Activated CD4-positive, alpha-beta T cell treated with anti-CD3 and anti-CD28 coated beads, Interleukin-2, amount 10 ng/mL, durations not matched to agents 7 days and 5 days (primary cell): ENCODE data around the gene CELA2A. TPM values are rescaled to one million over a fixed set of nuclear protein-coding genes. Genes with fewer than 3 reads are reported as not detected.

Experiments used
- CTCF ChIA-PET: fragments of 350-600 bp; sonication (Branson Sonifier 250); formaldehyde crosslinking; loops from one replicate; lab custom pipeline; 2021; ENCODE audit warnings: antibody characterized with exemption; lab: Charles Lee
- POLR2A ChIA-PET: fragments of 350-600 bp; sonication (Branson Sonifier 250); formaldehyde crosslinking; loops from one replicate; lab custom pipeline; 2021; ENCODE audit warnings: antibody characterized with exemption; lab: Charles Lee
- DNase-seq: peaks from one replicate; pipeline ENCODE4 v3.0.0-alpha.2; 2020
- H3K27ac Mint-ChIP-seq: one replicate; pipeline ENCODE4 v1.8.0; 2021; ENCODE audit warnings: mild to moderate bottlenecking, moderate library complexity, mixed read lengths
- H3K27me3 Mint-ChIP-seq: one replicate; pipeline ENCODE4 v1.8.0; 2021; ENCODE audit warnings: mixed read lengths
- H3K36me3 Mint-ChIP-seq: one replicate; pipeline ENCODE4 v1.8.0; 2021; ENCODE audit warnings: low read depth, mixed read lengths
- H3K4me1 Mint-ChIP-seq: one replicate; pipeline ENCODE4 v1.8.0; 2021; ENCODE audit warnings: mixed read lengths
- H3K4me3 Mint-ChIP-seq: one replicate; pipeline ENCODE4 v1.8.0; 2021; ENCODE audit warnings: mild to moderate bottlenecking, moderate library complexity, mixed read lengths
- H3K9me3 Mint-ChIP-seq: one replicate; pipeline ENCODE4 v1.8.0; 2021; ENCODE audit warnings: mixed read lengths
- total RNA-seq, 2 experiments: library from RNA; stranded (reverse); gene quantifications; one replicate each; pipeline ENCODE4 v1.2.3, GENCODE V29; 2021

CELA2A gene
- total RNA-seq, 2 experiments from 2014 or later, result not detected

DNA sequence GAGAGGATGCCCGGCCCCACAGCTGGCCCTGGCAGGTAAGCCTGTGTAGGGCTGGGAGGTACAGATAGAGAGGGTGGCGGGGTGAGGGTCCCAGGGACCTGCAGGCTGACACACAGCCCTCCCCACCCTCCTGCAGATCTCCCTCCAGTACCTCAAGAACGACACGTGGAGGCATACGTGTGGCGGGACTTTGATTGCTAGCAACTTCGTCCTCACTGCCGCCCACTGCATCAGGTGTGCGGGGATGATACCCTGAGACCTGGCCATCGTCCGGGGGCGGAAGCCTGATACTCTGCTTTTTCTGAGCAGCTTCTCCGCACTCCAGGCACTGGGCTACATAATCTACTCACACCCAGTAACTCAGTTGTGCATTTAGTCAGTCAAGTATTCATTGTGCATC lies 16.2 kb upstream of the CELA2A start:
- H3K4me3 Mint-ChIP-seq, result no peak overlapping the region
- no peak for DNase-seq
- no peaks in the 10 kb centered on the region for H3K36me3 Mint-ChIP-seq
- ChIA-PET POLR2A (no interaction called here), CTCF (no interaction called here)
- H3K27ac Mint-ChIP-seq, result no peak overlapping the region
- H3K4me1 Mint-ChIP-seq, result peaks cover 2% of the 10 kb centered on the region
- no peaks in the 10 kb centered on the region for H3K27me3 Mint-ChIP-seq
- H3K9me3 Mint-ChIP-seq, result no peaks in the 10 kb centered on the region

DNA sequence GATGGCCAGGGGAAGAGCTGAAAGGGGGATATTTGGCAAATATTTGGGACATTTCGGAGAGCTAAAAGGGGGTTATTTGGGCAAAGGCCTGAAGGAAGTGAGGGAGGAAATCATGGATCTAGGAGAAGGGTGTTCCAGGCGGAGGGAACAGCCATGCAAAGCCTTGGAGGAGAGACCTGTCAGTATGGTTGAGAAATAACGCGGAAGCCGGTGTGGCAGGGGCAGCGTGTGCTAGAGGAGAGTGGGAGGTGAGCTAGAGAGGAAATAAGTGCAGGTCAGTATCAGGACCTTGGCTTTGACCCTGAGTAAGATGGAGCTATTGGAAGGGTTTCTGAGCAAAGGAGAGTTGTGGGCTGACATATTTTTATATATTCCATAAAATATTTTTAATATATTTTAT lies 15.3 kb upstream of the CELA2A start:
- H3K36me3 Mint-ChIP-seq, result no peaks in the 10 kb centered on the region
- H3K27me3 Mint-ChIP-seq, result no peaks in the 10 kb centered on the region
- ChIA-PET CTCF (interaction anchor here (1.2 to 1.3 kb wide), 2 partner anchors 9 to 93 kb away, joined by 3 read pairs; no protein-coding TSS in a partner anchor), POLR2A (no interaction called here)
- no peaks in the 10 kb centered on the region for H3K9me3 Mint-ChIP-seq
- DNase-seq, result no peak
- no peak overlapping the region for H3K27ac Mint-ChIP-seq
- H3K4me1 Mint-ChIP-seq, result peaks cover 3% of the 10 kb centered on the region
- no peak overlapping the region for H3K4me3 Mint-ChIP-seq

DNA sequence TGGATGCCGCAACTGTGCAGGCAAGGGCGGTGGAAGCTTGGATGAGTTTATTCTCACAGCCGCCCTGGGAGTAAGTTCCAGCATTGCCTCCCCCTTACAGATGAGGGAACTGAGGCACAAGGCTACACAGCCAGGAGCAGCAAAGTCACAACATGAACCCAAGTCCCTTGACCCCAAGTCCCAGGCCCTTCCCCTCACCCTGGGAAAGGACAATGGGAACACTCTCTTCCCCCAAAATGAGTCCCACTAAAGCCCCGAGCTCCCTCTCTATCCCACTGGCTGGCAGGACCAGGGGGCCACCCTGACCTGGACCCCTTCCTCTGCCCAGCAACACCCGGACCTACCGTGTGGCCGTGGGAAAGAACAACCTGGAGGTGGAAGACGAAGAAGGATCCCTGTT lies 14.4 kb upstream of the CELA2A start:
- CTCF ChIA-PET, result interaction anchor here (1.2 to 1.3 kb wide), 2 partner anchors 8 to 94 kb away, joined by 3 read pairs; no protein-coding TSS in a partner anchor

DNA sequence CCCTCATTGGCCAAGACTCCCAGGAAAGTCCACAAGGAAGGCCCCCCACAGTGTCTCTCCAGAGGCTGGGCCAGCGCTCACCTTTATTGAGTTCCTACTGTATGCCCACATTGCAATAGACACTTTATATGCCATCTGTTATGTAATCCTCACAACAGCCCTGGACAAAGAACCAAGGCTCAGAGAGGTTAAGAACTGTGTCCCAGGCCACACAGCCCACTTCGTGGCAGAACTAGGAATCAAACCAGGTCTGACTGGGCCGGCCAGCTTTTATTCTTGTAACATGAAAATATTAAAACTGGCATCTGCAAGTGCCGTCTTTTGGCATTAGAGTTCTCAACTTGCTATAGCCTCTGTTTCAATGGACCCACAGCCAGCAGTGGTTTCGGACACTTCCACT lies 13.8 kb upstream of the CELA2A start:
- peaks cover 3% of the 10 kb centered on the region for H3K27me3 Mint-ChIP-seq
- ChIA-PET POLR2A (no interaction called here), CTCF (interaction anchor here (0.7 to 0.8 kb wide), 2 partner anchors 9 to 40 kb away, joined by 3 to 4 read pairs; no protein-coding TSS in a partner anchor)
- H3K36me3 Mint-ChIP-seq, result no peaks in the 10 kb centered on the region
- no peaks in the 10 kb centered on the region for H3K9me3 Mint-ChIP-seq
- H3K27ac Mint-ChIP-seq, result no peak overlapping the region
- H3K4me1 Mint-ChIP-seq, result peaks cover 3% of the 10 kb centered on the region
- no peak overlapping the region for H3K4me3 Mint-ChIP-seq
- no peak for DNase-seq

More for the DNA sequence above, 14.4 kb upstream of the CELA2A start:
- POLR2A ChIA-PET, result no interaction called here
- Mint-ChIP-seq H3K9me3 (no peaks in the 10 kb centered on the region), H3K27me3 (peaks cover under 1% of the 10 kb centered on the region), H3K4me1 (peaks cover 3% of the 10 kb centered on the region), H3K27ac (no peak overlapping the region), H3K4me3 (no peak overlapping the region), H3K36me3 (no peaks in the 10 kb centered on the region)
- DNase-seq, result no peak

DNA sequence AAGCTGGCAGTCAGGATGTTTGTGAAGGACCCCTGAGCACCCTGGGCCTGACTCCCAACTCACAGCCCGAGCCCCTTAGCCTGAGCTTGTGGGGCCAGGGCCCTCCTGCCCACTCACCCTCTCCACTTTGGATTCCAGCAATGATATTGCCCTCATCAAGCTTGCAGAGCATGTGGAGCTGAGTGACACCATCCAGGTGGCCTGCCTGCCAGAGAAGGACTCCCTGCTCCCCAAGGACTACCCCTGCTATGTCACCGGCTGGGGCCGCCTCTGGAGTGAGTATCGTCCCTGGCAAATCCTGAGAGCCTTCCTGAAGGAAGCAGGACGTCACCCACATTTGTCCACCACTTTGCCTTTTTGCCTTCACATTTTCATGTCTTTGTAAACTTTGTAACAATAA lies 13.3 kb upstream of the CELA2A start:
- POLR2A ChIA-PET, result no interaction called here
- Mint-ChIP-seq H3K27me3 (peaks cover 3% of the 10 kb centered on the region), H3K9me3 (no peaks in the 10 kb centered on the region), H3K4me3 (no peak overlapping the region), H3K36me3 (no peaks in the 10 kb centered on the region), H3K4me1 (peaks cover 3% of the 10 kb centered on the region), H3K27ac (no peak overlapping the region)
- no peak for DNase-seq
- CTCF ChIA-PET, result interaction anchor here (0.6 to 1.2 kb wide), 4 partner anchors 9 to 145 kb away, joined by 3 to 4 read pairs (median 3); no protein-coding TSS in a partner anchor

DNA sequence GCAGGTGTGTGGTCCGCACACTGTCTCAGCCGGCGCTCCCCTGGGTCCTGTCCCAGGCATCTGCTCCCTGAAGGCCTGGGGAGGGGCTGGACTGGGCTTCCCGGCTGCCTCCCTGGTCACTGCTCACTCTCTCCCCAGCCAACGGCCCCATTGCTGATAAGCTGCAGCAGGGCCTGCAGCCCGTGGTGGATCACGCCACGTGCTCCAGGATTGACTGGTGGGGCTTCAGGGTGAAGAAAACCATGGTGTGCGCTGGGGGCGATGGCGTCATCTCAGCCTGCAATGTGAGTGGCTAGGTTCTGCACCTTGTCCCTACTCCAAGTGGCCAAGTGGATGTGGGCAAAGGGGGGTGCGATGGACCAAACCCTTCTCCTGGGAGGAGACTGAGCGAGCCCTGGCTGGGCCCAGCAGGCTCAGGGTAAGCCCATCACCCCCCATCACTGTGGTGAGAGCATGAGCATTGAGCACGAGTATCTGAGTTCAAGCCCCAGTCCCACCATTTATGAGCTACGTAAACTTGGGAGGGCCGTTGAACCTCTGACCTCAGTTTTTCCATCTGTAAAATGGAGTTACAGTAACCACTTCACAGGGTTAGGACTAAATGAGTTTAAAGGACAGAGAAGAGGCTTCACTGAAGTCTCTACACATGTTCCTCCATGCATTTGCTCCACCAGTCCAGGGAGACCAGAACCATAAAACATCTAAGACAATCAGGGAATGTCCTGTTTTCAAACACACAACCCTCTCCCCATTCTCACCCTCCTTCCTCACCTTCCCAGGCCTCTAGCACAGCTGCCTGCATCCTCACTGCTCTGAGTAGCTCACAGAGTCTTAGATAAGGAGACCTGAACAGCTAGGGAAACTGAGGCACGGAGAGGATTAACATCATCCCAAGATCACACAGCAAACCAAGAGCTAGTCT lies 11.8 kb upstream of the CELA2A start:
- Mint-ChIP-seq H3K36me3 (no peaks in the 10 kb centered on the region), H3K27ac (no peak overlapping the region), H3K27me3 (peaks cover 3% of the 10 kb centered on the region), H3K4me1 (peaks cover 3% of the 10 kb centered on the region), H3K9me3 (no peaks in the 10 kb centered on the region), H3K4me3 (no peak overlapping the region)
- no peak for DNase-seq
- CTCF ChIA-PET, result interaction anchor here (1.2 kb wide), 1 partner anchor 146 kb away, joined by 3 read pairs; no protein-coding TSS in a partner anchor
- POLR2A ChIA-PET, result no interaction called here

DNA sequence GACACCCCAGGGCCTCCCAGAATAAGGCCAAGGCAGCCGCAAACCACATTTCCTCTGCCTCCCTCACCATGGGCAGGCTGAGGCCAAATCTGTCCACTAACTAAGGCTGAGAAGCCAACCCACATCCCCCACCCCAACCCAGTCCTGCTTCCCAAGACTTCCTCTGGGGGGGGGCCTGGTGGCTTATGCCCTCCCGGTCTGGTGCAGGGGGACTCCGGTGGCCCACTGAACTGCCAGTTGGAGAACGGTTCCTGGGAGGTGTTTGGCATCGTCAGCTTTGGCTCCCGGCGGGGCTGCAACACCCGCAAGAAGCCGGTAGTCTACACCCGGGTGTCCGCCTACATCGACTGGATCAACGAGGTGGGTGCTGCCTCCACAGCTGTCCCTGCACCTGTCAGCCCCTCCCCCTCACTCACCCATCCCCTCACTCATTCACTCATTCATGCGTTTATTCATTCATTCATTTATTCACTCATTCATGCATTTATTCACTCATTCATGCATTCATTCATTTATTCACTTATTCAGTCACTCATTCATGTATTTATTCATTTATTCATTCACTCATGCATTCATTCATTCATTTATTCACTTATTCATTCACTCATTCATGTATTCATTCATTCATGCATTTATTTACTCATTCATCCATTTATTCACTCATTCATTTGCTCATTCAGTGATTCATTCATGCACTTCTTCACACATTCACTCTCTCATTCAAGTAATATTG lies 11.0 kb upstream of the CELA2A start:
- CTCF ChIA-PET, result no interaction called here
- POLR2A ChIA-PET, result no interaction called here
- Mint-ChIP-seq H3K9me3 (no peaks in the 10 kb centered on the region), H3K27ac (no peak overlapping the region), H3K4me3 (no peak overlapping the region), H3K36me3 (no peaks in the 10 kb centered on the region), H3K4me1 (peaks cover 3% of the 10 kb centered on the region), H3K27me3 (peaks cover 3% of the 10 kb centered on the region)
- DNase-seq, result no peak

DNA sequence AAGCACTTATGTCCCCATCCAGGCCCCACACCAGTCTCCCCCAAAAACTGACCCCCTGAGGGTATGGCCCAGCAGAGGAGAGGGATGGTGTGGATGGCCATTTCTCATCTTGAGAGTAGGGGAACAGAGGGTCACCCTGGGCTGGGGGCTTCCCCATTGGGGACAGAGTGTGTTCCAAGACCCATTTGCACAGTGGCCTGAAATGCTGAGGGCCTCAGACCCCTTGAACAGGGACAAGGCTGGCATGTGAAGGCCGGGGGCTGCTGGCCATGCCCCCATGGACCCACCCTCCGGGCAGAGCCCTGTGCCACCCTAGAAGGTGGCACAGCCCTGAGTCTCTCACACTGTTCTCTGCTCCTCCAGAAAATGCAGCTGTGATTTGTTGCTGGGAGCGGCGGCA lies 10.3 kb upstream of the CELA2A start:
- ChIA-PET POLR2A (no interaction called here), CTCF (no interaction called here)
- Mint-ChIP-seq H3K4me3 (no peak overlapping the region), H3K4me1 (peaks cover 3% of the 10 kb centered on the region), H3K9me3 (no peaks in the 10 kb centered on the region), H3K36me3 (no peaks in the 10 kb centered on the region), H3K27me3 (peaks cover 3% of the 10 kb centered on the region), H3K27ac (no peak overlapping the region)
- no peak for DNase-seq

DNA sequence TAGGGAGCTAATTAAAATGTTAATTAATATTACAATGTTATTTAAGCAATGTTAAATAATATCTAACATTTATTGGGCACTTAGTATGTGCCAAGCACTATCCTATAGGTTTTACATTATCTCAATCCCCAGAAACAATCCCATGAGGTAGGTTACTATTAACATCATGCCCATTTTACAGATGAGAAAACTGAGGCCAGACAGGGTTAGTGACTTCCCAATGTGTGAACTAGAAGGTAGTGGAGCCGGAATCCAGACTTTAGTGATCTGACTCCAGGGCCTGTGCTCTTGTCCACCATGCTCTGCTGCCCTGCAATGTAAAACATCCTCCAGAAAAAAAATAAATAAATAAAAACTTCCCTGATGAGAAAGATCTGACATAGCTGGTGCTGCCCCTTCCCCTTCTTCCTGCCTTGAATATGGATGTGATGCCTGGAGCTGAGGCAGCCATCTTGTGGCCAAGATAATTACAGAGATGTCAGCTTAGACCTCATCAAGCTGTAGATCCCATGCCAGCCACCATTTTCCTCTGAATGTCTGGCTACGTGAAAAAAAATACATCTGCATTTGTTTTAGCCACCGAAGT lies 7.6 kb upstream of the CELA2A start:
- ChIA-PET POLR2A (no interaction called here), CTCF (interaction anchor here (0.7 to 1.7 kb wide), 2 partner anchors 49 to 157 kb away, joined by 3 read pairs; no protein-coding TSS in a partner anchor)

DNA sequence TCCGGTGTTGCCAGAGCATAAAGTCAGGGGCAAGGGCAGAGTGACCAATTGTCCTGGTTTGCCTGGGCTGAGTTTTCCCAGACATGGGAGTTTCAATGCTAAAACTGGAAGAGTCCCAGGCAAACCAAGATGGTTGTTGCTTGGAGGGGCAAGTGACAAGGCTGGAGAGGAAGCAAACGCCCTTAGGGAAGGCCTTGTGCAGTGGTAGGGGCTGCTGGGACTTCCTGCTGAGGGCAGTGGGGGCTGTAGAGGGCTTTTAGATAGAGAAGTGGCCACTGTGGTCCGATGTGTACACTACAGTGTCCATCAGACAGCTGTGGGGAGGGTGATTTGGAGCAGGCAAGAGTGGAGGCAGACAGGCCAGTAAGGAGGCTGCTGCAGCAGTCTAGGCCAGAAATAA lies 7.0 kb upstream of the CELA2A start:
- Mint-ChIP-seq H3K9me3 (no peaks in the 10 kb centered on the region), H3K27ac (no peak overlapping the region), H3K4me3 (no peak overlapping the region), H3K27me3 (peaks cover 3% of the 10 kb centered on the region), H3K36me3 (no peaks in the 10 kb centered on the region), H3K4me1 (peaks cover 3% of the 10 kb centered on the region)
- ChIA-PET POLR2A (no interaction called here), CTCF (interaction anchor here (1.7 kb wide), 1 partner anchor 50 kb away, joined by 3 read pairs; no protein-coding TSS in a partner anchor)
- no peak for DNase-seq

More for the DNA sequence above, 7.6 kb upstream of the CELA2A start:
- no peaks in the 10 kb centered on the region for H3K36me3 Mint-ChIP-seq
- peaks cover 3% of the 10 kb centered on the region for H3K27me3 Mint-ChIP-seq
- H3K27ac Mint-ChIP-seq, result no peak overlapping the region
- H3K4me3 Mint-ChIP-seq, result no peak overlapping the region
- no peak for DNase-seq
- no peaks in the 10 kb centered on the region for H3K9me3 Mint-ChIP-seq
- peaks cover 3% of the 10 kb centered on the region for H3K4me1 Mint-ChIP-seq

DNA sequence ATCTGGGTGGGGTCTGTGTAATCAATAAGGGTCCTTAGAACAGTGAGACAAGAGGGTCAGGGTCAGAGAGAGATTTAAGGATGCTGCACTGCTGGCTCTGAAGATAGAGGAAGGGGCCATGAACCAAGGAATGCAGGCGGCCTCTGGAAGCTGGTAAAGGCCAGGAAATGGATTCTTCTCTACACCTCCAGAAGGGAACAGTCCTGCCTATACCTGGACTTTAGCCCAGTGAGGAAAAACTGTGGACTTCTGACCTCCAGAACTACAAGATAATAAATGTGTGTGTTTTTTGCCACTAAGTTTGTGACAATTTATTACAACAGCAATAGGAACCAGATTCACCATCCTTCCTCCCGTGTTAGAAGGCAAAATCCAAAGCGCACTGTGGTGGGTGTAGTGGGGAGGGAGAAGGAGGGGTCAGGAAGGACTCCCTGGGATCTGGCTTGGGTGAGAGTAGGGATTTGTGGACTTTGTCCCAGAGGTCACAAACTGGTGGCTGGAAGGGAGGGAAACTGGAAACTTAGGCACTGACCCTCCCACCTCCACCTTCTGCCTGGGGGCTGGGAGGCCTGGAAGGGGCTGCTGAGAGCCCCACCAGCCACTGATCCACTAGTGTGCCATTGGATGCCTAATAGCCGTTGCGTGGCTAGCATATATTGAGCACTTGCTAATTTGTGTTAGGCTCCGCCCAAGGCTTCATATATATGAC lies 5.4 kb upstream of the CELA2A start:
- Mint-ChIP-seq H3K27me3 (peaks cover 3% of the 10 kb centered on the region), H3K4me1 (no peaks in the 10 kb centered on the region), H3K36me3 (no peaks in the 10 kb centered on the region), H3K27ac (no peak overlapping the region), H3K4me3 (no peak overlapping the region), H3K9me3 (no peaks in the 10 kb centered on the region)
- ChIA-PET CTCF (interaction anchor here (1.0 kb wide), 1 partner anchor 9 kb away, joined by 3 read pairs; no protein-coding TSS in a partner anchor), POLR2A (no interaction called here)
- DNase-seq, result no peak

DNA sequence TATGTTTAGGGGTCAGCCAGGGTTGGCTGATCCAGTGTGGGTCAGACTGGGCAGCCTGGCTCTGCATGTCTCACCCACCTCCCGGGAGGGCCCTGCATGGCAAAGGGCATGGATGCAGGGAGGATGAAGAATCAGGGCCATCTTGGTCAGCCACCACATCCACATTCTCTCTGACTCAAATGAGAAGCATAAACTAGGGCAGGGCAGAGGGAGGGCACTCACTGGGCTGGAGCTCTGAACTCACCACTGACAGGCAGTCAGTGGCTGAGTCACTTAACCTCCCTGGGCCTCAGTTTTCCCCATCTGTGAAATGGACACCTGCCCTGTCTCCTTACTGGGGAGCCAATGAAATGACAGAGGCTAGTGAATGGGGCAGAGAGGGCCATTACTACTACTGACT lies 4.3 kb upstream of the CELA2A start:
- Mint-ChIP-seq H3K36me3 (no peaks in the 10 kb centered on the region), H3K27ac (no peak overlapping the region), H3K9me3 (no peaks in the 10 kb centered on the region), H3K4me1 (no peaks in the 10 kb centered on the region), H3K27me3 (peaks cover 2% of the 10 kb centered on the region), H3K4me3 (no peak overlapping the region)
- CTCF ChIA-PET, result no interaction called here
- POLR2A ChIA-PET, result no interaction called here
- no peak for DNase-seq
